Measurements from ENCODE around the gene FASTK. TPM values are rescaled to one million over a fixed set of nuclear protein-coding genes. Genes with fewer than 3 reads are reported as not detected.
"Not testable (repeated sequence)": the region's sequence is repeated elsewhere in the genome, so short reads cannot be mapped to it uniquely, and the experiment has no call there.

FASTK gene
- total RNA-seq, 6 experiments from 2014 or later = 83.8 to 97.0 (median 92.4) TPM

- no peak for TF ChIP-seq CTCF (IDR thresholded peaks at IDR 0.05)
- Mint-ChIP-seq H3K27me3 (ENCODE audit: insufficient read depth) (peaks cover 2% of the 10 kb centered on the region), H3K27ac (no peak overlapping the region), H3K4me3 (no peak overlapping the region), H3K9me3 (no peaks in the 10 kb centered on the region), H3K4me1 (ENCODE audit: low read depth) (peaks cover 27% of the 10 kb centered on the region), H3K36me3 (ENCODE audit: low read depth) (no peaks in the 10 kb centered on the region)
- no peak for DNase-seq
These were observed 36.6 kb downstream of the FASTK start for GRCh38 chr7:151043959-151044358.

GRCh38 chr7:151043449-151043848 lies 37.2 kb downstream of the FASTK start:
- H3K4me1 Mint-ChIP-seq (ENCODE audit: low read depth) = peaks cover 32% of the 10 kb centered on the region
- H3K27ac Mint-ChIP-seq; H3K27me3 Mint-ChIP-seq (ENCODE audit: insufficient read depth): not testable (repeated sequence)

GRCh38 chr7:151040616-151041375 lies 39.8 kb downstream of the FASTK start:
- Mint-ChIP-seq H3K9me3 (no peaks in the 10 kb centered on the region), H3K27ac (no peak overlapping the region), H3K4me3 (no peak overlapping the region), H3K4me1 (ENCODE audit: low read depth) (peaks cover 25% of the 10 kb centered on the region), H3K27me3 (ENCODE audit: insufficient read depth) (no peaks in the 10 kb centered on the region; the same call in 1 of the 2 replicates), H3K36me3 (ENCODE audit: low read depth) (no peaks in the 10 kb centered on the region)
- no peak for DNase-seq
- no peak for TF ChIP-seq CTCF (IDR thresholded peaks at IDR 0.05)

More at GRCh38 chr7:151043449-151043848, 37.2 kb downstream of the FASTK start:
- not testable (repeated sequence) for H3K4me3 Mint-ChIP-seq; H3K36me3 Mint-ChIP-seq (ENCODE audit: low read depth); H3K9me3 Mint-ChIP-seq; DNase-seq

- DNase-seq = no peak
- Mint-ChIP-seq H3K4me1 (ENCODE audit: low read depth) (peaks cover 25% of the 10 kb centered on the region), H3K27me3 (ENCODE audit: insufficient read depth) (no peaks in the 10 kb centered on the region; the same call in 1 of the 2 replicates), H3K4me3 (no peak overlapping the region), H3K9me3 (no peaks in the 10 kb centered on the region), H3K27ac (peak overlapping the region; percentile 97), H3K36me3 (ENCODE audit: low read depth) (no peaks in the 10 kb centered on the region)
- TF ChIP-seq CTCF (IDR thresholded peaks at IDR 0.05) = no peak
These were observed 40.6 kb downstream of the FASTK start for GRCh38 chr7:151039850-151040548.

- peak overlapping the region; percentile 97 for H3K27ac Mint-ChIP-seq
- H3K4me1 Mint-ChIP-seq (ENCODE audit: low read depth) = peaks cover 25% of the 10 kb centered on the region
- no peaks in the 10 kb centered on the region for H3K36me3 Mint-ChIP-seq (ENCODE audit: low read depth)
- peak overlapping the region; percentile 70 for H3K4me3 Mint-ChIP-seq
- peak; percentile 92 for DNase-seq
- no peaks in the 10 kb centered on the region for H3K9me3 Mint-ChIP-seq
- no peaks in the 10 kb centered on the region; the same call in 1 of the 2 replicates for H3K27me3 Mint-ChIP-seq (ENCODE audit: insufficient read depth)
- TF ChIP-seq CTCF (IDR thresholded peaks at IDR 0.05) = no peak
These were observed 41.4 kb downstream of the FASTK start for GRCh38 chr7:151038951-151039849.
